ENCODE measurements around the gene IL27RA.

Gene IL27RA

GRCh38 chr19:14059093-14059480 lies 27.5 kb downstream of the IL27RA start:
- peak; percentile 50 for DNase-seq (ENCODE audit: low read depth)

GRCh38 chr19:14059652-14060155 lies 28.1 kb downstream of the IL27RA start:
- DNase-seq (ENCODE audit: low read depth): no peak

- DNase-seq (ENCODE audit: low read depth): no peak
Observed at GRCh38 chr19:14061081-14061749, 29.7 kb downstream of the IL27RA start.

- DNase-seq (ENCODE audit: low read depth): no peak
Observed at GRCh38 chr19:14061751-14062557, 30.4 kb downstream of the IL27RA start, which contains the start of gene PALM3. TSS of gene PALM3 (minus strand) at chr19:14062076. CDS start at chr19:14061980, 96 bp downstream.

GRCh38 chr19:14062558-14062855 lies 30.9 kb downstream of the IL27RA start:
- DNase-seq (ENCODE audit: low read depth): no peak

- DNase-seq (ENCODE audit: low read depth): no peak
Observed at GRCh38 chr19:14063105-14063504, 31.5 kb downstream of the IL27RA start.

- DNase-seq (ENCODE audit: low read depth): no peak
Observed at GRCh38 chr19:14066134-14066533, 34.6 kb downstream of the IL27RA start.

- no peak for DNase-seq (ENCODE audit: low read depth)
Observed at GRCh38 chr19:14070268-14071050, 38.9 kb downstream of the IL27RA start.

GRCh38 chr19:14072535-14073260 lies 41.1 kb downstream of the IL27RA start, which contains the start of gene MISP3:
TSS of gene MISP3 (plus strand) at chr19:14072786. CDS start at chr19:14073310, 524 bp downstream.
- DNase-seq (ENCODE audit: low read depth): no peak

GRCh38 chr19:14073261-14073924 lies 41.8 kb downstream of the IL27RA start:
- peak; percentile 63 for DNase-seq (ENCODE audit: low read depth)

GRCh38 chr19:14073925-14074838 lies 42.6 kb downstream of the IL27RA start:
- no peak for DNase-seq (ENCODE audit: low read depth)

GRCh38 chr19:14078411-14078810 lies 46.8 kb downstream of the IL27RA start:
- no peak for DNase-seq (ENCODE audit: low read depth)

- DNase-seq (ENCODE audit: low read depth): peak; percentile 99
Observed at GRCh38 chr19:14080887-14081796, 49.6 kb downstream of the IL27RA start.

GRCh38 chr19:14081797-14082674 lies 50.5 kb downstream of the IL27RA start:
- DNase-seq (ENCODE audit: low read depth): no peak

- no peak for DNase-seq (ENCODE audit: low read depth)
Observed at GRCh38 chr19:14082675-14082960, 51.1 kb downstream of the IL27RA start.

- DNase-seq (ENCODE audit: low read depth): no peak
Observed at GRCh38 chr19:14085309-14085995, 53.9 kb downstream of the IL27RA start, which contains the start of gene C19orf67. TSS of gene C19orf67 (minus strand) at chr19:14085783. CDS start at chr19:14085627, 156 bp downstream.

- DNase-seq (ENCODE audit: low read depth): no peak
Observed at GRCh38 chr19:14086098-14086497, 54.5 kb downstream of the IL27RA start.

Data from activated T-cell treated with anti-CD3 and anti-CD28 coated beads for 1 hour (primary cell).